ENCODE measurements around the gene LRRD1.

DNA sequence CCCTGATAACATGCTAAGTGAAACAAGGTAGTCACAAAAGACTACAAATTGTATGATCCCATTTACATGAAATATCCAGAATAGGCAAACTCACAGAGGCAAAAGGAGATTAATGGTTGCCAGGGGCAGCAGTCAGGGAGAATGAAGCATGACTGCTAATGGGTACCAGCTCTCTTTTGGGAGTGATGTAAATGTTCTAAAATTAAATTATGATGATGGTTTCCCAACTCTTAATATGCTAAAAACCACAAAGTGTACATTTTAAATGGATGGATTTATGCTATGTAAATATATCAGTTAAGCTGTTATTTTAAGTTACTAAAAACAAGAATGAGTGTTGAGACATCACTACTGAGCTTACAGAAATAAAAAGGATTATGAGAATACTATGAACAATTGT lies 57.3 kb downstream of the LRRD1 start:
- TF ChIP-seq, protein P1, sequence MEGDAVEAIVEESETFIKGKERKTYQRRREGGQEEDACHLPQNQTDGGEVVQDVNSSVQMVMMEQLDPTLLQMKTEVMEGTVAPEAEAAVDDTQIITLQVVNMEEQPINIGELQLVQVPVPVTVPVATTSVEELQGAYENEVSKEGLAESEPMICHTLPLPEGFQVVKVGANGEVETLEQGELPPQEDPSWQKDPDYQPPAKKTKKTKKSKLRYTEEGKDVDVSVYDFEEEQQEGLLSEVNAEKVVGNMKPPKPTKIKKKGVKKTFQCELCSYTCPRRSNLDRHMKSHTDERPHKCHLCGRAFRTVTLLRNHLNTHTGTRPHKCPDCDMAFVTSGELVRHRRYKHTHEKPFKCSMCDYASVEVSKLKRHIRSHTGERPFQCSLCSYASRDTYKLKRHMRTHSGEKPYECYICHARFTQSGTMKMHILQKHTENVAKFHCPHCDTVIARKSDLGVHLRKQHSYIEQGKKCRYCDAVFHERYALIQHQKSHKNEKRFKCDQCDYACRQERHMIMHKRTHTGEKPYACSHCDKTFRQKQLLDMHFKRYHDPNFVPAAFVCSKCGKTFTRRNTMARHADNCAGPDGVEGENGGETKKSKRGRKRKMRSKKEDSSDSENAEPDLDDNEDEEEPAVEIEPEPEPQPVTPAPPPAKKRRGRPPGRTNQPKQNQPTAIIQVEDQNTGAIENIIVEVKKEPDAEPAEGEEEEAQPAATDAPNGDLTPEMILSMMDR (IDR thresholded peaks at IDR 0.05) = no peak
- TF ChIP-seq POLR2AphosphoS5 (IDR thresholded peaks at IDR 0.05) = no peak
- no peak for TF ChIP-seq POLR2A (IDR thresholded peaks at IDR 0.05)

Measured in prostate gland (tissue), 2 donors.